OCI-LY3 (cell line): ENCODE measurements around the gene OGG1.
"Not testable (repeated sequence)": the region's sequence is repeated elsewhere in the genome, so short reads cannot be mapped to it uniquely, and the experiment has no call there.

Source experiments
- H2AFZ ChIP-seq: fragments of 200-600, 300-600 bp; shearing (Covaris generic); 2 replicates; pipeline ENCODE4 v1.6.0; 2014; ENCODE audit warnings: antibody characterized with exemption, low read depth, low read length
- H3K27ac ChIP-seq: fragments of 200-600, 300-600 bp; sonication (generic); 2 replicates; pipeline ENCODE4 v1.5.1; 2014; ENCODE audit warnings: mild to moderate bottlenecking, low read length, moderate library complexity, mixed read lengths
- H3K27me3 ChIP-seq: fragments of 200-600, 300-600 bp; sonication (generic); 2 replicates; pipeline ENCODE4 v1.6.1; 2014; ENCODE audit warnings: low read depth, low read length, mixed read lengths
- H3K36me3 ChIP-seq: fragments of 200-600, 300-600 bp; sonication (generic); replicated peaks from 2 replicates; pipeline ENCODE3; 2014; ENCODE audit warnings: low read depth, low read length, mixed read lengths
- H3K4me1 ChIP-seq: fragments of 300-600, 200-600 bp; sonication (generic); 2 replicates; pipeline ENCODE4 v1.6.1; 2014; ENCODE audit warnings: low read length, mixed read lengths
- H3K4me2 ChIP-seq: fragments of 200-600, 300-600 bp; sonication (generic); 2 replicates; pipeline ENCODE4 v1.6.1; 2014; ENCODE audit warnings: low read length, mixed read lengths
- H3K4me3 ChIP-seq: fragments of 300-600, 200-600 bp; sonication (generic); 2 replicates; pipeline ENCODE4 v1.5.1; 2014; ENCODE audit warnings: antibody characterized with exemption, mild to moderate bottlenecking, low read length, moderate library complexity
- H3K79me2 ChIP-seq: fragments of 300-600, 200-600 bp; shearing (Covaris generic); 2 replicates; pipeline ENCODE4 v1.6.1; 2014; ENCODE audit warnings: mild to moderate bottlenecking, low read length, mixed read lengths
- H3K9ac ChIP-seq: fragments of 300-600, 200-600 bp; shearing (Covaris generic); 2 replicates; pipeline ENCODE4 v1.6.0; 2014; ENCODE audit warnings: mild to moderate bottlenecking, low read length, moderate library complexity
- H3K9me3 ChIP-seq: fragments of 200-600, 300-600 bp; shearing (Covaris generic); 2 replicates; pipeline ENCODE4 v1.6.1; 2014; ENCODE audit warnings: low read length, mixed read lengths; ENCODE audit not compliant: insufficient read depth
- H4K20me1 ChIP-seq: fragments of 200-600, 300-600 bp; sonication (generic); 2 replicates; pipeline ENCODE4 v1.6.1; 2016; ENCODE audit warnings: low read length, mixed read lengths; ENCODE audit not compliant: insufficient read depth
- EZH2phosphoT487 ChIP-seq: fragments of 200-600 bp; shearing (Covaris generic); IDR thresholded peaks from 2 replicates; pipeline ENCODE4 v1.6.1; 2018; ENCODE audit warnings: antibody characterized with exemption, mixed run types, low read depth
- TF ChIP-seq, protein P1 (sequence below): fragments of 200-600, 300-600 bp; sonication (generic); IDR thresholded peaks from 2 replicates; pipeline ENCODE4 v1.5.1; 2014; ENCODE audit warnings: antibody characterized with exemption, low read length, low read depth

Gene OGG1

DNA sequence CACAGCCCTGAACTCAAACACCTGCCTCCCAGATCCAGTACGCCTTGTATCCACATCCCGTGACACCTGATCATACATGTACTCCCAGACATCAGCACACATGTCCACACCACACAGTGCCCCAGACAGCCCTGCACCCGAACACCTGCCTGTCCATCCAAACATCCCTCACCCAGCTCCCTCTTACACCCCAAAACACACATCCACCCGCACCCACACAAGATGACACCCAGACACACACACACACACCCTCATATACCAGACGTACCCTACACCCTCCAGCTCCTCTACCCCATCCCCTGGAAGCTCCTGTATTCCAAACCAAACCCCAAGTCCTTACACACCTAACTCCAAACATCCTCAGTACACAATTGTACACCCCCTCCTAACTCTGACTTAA lies 19.3 kb downstream of the OGG1 start:
- Histone ChIP-seq H4K20me1 (no peaks in the 10 kb centered on the region), H3K79me2 (no peaks in the 10 kb centered on the region), H3K27me3 (no peaks in the 10 kb centered on the region), H2AFZ (no peak overlapping the region), H3K27ac (no peak overlapping the region), H3K4me1 (no peaks in the 10 kb centered on the region), H3K4me3 (no peak overlapping the region), H3K9me3 (no peaks in the 10 kb centered on the region), H3K9ac (no peak overlapping the region), H3K36me3 (no peaks in the 10 kb centered on the region), H3K4me2 (no peak overlapping the region)
- TF ChIP-seq EZH2phosphoT487, result no peak
- TF ChIP-seq, protein P1, sequence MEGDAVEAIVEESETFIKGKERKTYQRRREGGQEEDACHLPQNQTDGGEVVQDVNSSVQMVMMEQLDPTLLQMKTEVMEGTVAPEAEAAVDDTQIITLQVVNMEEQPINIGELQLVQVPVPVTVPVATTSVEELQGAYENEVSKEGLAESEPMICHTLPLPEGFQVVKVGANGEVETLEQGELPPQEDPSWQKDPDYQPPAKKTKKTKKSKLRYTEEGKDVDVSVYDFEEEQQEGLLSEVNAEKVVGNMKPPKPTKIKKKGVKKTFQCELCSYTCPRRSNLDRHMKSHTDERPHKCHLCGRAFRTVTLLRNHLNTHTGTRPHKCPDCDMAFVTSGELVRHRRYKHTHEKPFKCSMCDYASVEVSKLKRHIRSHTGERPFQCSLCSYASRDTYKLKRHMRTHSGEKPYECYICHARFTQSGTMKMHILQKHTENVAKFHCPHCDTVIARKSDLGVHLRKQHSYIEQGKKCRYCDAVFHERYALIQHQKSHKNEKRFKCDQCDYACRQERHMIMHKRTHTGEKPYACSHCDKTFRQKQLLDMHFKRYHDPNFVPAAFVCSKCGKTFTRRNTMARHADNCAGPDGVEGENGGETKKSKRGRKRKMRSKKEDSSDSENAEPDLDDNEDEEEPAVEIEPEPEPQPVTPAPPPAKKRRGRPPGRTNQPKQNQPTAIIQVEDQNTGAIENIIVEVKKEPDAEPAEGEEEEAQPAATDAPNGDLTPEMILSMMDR, result no peak

DNA sequence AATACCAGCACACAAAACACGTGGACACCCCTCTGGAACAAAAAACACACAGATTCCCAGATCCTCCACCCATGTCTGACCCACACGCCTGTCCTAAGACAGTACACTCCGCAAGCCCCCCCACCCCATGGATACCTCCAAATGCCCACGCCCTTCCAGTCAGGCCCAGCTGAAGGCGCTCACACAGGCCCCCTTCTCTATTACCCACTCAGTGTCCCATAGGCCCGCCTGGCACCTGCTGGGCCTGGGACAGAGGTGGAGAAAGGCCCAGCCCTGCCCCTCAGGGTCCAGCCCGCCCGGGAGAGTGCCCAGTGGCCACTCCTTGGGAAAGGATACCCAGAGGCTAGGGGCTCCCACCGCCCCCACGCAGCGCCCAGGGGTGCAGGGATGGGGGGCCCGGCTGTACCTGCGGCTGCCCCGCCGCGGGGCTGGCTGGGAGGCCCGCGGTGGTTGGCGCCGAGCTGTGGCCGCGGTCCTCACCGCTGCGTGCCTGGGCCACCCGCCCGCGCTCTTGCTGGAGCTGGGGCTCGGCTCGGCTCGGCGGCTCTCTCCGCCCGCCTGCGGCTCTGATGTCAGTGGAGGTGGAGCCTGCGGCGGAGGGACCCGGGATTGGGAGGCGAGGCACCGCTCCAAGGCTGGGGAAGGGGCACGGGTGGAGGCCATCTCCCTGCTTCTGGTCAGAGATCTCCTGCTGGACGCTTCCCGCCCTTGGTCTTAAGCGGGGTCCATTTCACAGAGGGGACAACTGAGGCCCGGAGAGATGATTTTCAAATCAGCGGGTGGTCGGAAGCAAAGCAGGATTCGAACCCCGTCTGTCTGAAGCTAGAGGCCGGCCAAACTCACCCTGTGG lies 19.9 kb downstream of the OGG1 start, which contains the start of gene CAMK1:
Gene CAMK1 (minus strand): TSS at position 522 of the 850 bp plus-strand sequence. CDS start 2,198 bp downstream, outside the sequence.
- no peaks in the 10 kb centered on the region for H4K20me1 ChIP-seq
- H2AFZ ChIP-seq, result no peak within 1 kb of the TSS
- H3K4me1 ChIP-seq, result no peaks in the 10 kb centered on the region
- no peak within 1 kb of the TSS for H3K4me3 ChIP-seq
- H3K9ac ChIP-seq, result no peak within 1 kb of the TSS
- no peaks in the 10 kb centered on the region for H3K36me3 ChIP-seq
- no peaks in the 10 kb centered on the region for H3K79me2 ChIP-seq
- H3K4me2 ChIP-seq, result no peak within 1 kb of the TSS
- no peaks in the 10 kb centered on the region for H3K9me3 ChIP-seq
- no peak within 1 kb of the TSS for H3K27ac ChIP-seq
- no peaks in the 10 kb centered on the region for H3K27me3 ChIP-seq
- TF ChIP-seq EZH2phosphoT487, result no peak
- TF ChIP-seq, protein P1, result no peak

DNA sequence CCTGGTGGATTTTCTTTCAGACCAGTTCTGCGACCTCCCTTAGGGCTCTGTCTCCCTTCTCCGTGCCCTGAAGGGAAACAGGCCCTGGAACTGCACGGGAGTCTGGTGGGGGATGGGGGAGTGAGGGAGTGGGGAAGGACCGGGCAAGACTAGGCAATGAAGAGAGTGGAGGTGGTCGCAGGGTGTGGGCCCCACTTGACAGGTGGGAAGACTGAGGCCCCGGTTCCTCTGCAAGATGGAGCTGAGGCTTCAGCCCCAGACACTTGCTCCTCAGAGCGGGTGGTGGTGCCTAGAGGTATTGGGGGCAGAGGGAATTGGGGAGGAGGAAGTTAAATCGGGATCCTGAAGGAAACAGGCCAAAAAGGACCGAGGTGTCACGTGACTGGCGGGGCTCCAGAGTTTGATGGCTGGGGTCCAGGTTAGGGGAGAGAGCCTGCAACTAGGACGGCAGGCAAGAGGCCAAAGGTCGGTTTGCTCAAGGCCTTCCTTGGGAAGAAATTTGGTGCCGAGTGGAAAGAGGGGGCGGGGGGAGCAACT lies 20.6 kb downstream of the OGG1 start:
- H3K4me2 ChIP-seq, result no peak overlapping the region
- H3K79me2 ChIP-seq, result no peaks in the 10 kb centered on the region
- H3K27me3 ChIP-seq, result no peaks in the 10 kb centered on the region
- no peak for TF ChIP-seq EZH2phosphoT487
- TF ChIP-seq, protein P1, result no peak
- no peak overlapping the region for H2AFZ ChIP-seq
- no peaks in the 10 kb centered on the region for H3K36me3 ChIP-seq
- no peak overlapping the region for H3K27ac ChIP-seq
- H3K4me3 ChIP-seq, result no peak overlapping the region
- no peaks in the 10 kb centered on the region for H4K20me1 ChIP-seq
- H3K9ac ChIP-seq, result no peak overlapping the region
- no peaks in the 10 kb centered on the region for H3K4me1 ChIP-seq
- no peaks in the 10 kb centered on the region for H3K9me3 ChIP-seq

DNA sequence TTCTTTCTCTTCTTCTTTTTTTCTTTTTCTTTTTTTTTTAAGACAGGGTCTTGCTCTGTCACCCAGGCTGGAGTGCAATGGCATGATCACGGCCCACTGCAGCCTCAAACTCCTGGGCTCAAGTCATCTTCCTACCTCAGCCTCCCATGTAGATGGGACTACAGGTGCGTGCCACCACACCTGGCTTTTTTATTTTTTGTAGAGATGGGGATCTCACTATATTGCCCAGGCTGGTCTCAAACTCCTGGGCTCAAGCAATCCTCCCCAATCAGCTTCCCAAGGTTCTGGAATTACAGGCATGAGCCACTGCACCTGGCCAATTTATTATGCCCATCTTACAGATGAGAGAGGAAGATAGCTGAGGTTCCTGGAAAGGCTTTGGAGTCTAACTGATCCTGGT lies 21.3 kb downstream of the OGG1 start:
- not testable (repeated sequence) for H3K9me3 ChIP-seq, H2AFZ ChIP-seq, H3K27me3 ChIP-seq, H3K9ac ChIP-seq, H3K79me2 ChIP-seq, H3K36me3 ChIP-seq, H4K20me1 ChIP-seq, H3K4me1 ChIP-seq, H3K27ac ChIP-seq, H3K4me2 ChIP-seq, H3K4me3 ChIP-seq
